ENCODE measurements around the gene IKZF3.
"Not testable (repeated sequence)": the region's sequence is repeated elsewhere in the genome, so short reads cannot be mapped to it uniquely, and the experiment has no call there.

The IKZF3 gene

GRCh38 chr17:39855911-39856649 lies 8.0 kb downstream of the IKZF3 start:
- DNase-seq: not testable (repeated sequence)

GRCh38 chr17:39854909-39855308 lies 9.2 kb downstream of the IKZF3 start:
- no peak for DNase-seq

GRCh38 chr17:39852239-39852638 lies 11.9 kb downstream of the IKZF3 start:
- no peak for DNase-seq

GRCh38 chr17:39850186-39850585 lies 13.9 kb downstream of the IKZF3 start:
- DNase-seq: not testable (repeated sequence)

- no peak for DNase-seq
Observed at GRCh38 chr17:39848600-39848999, 15.5 kb downstream of the IKZF3 start.

GRCh38 chr17:39846205-39846604 lies 17.9 kb downstream of the IKZF3 start:
- no peak for DNase-seq

- no peak for DNase-seq
Observed at GRCh38 chr17:39845052-39845846, 18.9 kb downstream of the IKZF3 start.

- no peak for DNase-seq
Observed at GRCh38 chr17:39841134-39841683, 22.9 kb downstream of the IKZF3 start.

GRCh38 chr17:39838784-39839183 lies 25.3 kb downstream of the IKZF3 start:
- DNase-seq: no peak

- no peak for DNase-seq
Observed at GRCh38 chr17:39838057-39838456, 26.1 kb downstream of the IKZF3 start.

GRCh38 chr17:39836117-39836516 lies 28.0 kb downstream of the IKZF3 start:
- DNase-seq: no peak

- no peak for DNase-seq
Observed at GRCh38 chr17:39835038-39835786, 28.9 kb downstream of the IKZF3 start.

- no peak for DNase-seq
Observed at GRCh38 chr17:39834017-39834416, 30.1 kb downstream of the IKZF3 start.

- no peak for DNase-seq
Observed at GRCh38 chr17:39831588-39831987, 32.5 kb downstream of the IKZF3 start.

- DNase-seq: no peak
Observed at GRCh38 chr17:39828443-39828842, 35.7 kb downstream of the IKZF3 start.

GRCh38 chr17:39826334-39826733 lies 37.8 kb downstream of the IKZF3 start:
- DNase-seq: no peak

- DNase-seq: no peak
Observed at GRCh38 chr17:39823407-39824054, 40.6 kb downstream of the IKZF3 start.

GRCh38 chr17:39822051-39822451 lies 42.1 kb downstream of the IKZF3 start:
- DNase-seq: no peak

- DNase-seq: no peak
Observed at GRCh38 chr17:39820987-39821386, 43.1 kb downstream of the IKZF3 start.

- no peak for DNase-seq
Observed at GRCh38 chr17:39820541-39820940, 43.6 kb downstream of the IKZF3 start.

- no peak for DNase-seq
Observed at GRCh38 chr17:39818358-39819000, 45.6 kb downstream of the IKZF3 start.

GRCh38 chr17:39816272-39816671 lies 47.8 kb downstream of the IKZF3 start:
- no peak for DNase-seq

Measured in stimulated activated CD4-positive, alpha-beta T cell treated with anti-CD3 and anti-CD28 coated beads, Interleukin-2, amount 100 ng/mL, for 48 hours (primary cell).